ENCODE measurements around the gene WAC. TPM values are rescaled to one million over a fixed set of nuclear protein-coding genes. Genes with fewer than 3 reads are reported as not detected.
"Not testable (repeated sequence)": the region's sequence is repeated elsewhere in the genome, so short reads cannot be mapped to it uniquely, and the experiment has no call there.

The WAC gene
- total RNA-seq, 2 donors from 2014 or later = 43.8 to 58.3 TPM

- TF ChIP-seq, protein P1, sequence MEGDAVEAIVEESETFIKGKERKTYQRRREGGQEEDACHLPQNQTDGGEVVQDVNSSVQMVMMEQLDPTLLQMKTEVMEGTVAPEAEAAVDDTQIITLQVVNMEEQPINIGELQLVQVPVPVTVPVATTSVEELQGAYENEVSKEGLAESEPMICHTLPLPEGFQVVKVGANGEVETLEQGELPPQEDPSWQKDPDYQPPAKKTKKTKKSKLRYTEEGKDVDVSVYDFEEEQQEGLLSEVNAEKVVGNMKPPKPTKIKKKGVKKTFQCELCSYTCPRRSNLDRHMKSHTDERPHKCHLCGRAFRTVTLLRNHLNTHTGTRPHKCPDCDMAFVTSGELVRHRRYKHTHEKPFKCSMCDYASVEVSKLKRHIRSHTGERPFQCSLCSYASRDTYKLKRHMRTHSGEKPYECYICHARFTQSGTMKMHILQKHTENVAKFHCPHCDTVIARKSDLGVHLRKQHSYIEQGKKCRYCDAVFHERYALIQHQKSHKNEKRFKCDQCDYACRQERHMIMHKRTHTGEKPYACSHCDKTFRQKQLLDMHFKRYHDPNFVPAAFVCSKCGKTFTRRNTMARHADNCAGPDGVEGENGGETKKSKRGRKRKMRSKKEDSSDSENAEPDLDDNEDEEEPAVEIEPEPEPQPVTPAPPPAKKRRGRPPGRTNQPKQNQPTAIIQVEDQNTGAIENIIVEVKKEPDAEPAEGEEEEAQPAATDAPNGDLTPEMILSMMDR (IDR thresholded peaks at IDR 0.05) = no peak
- TF ChIP-seq POLR2A (IDR thresholded peaks at IDR 0.05) = no peak
- Histone ChIP-seq H3K4me3 (no peak overlapping the region), H3K27me3 (no peaks in the 10 kb centered on the region), H3K4me1 (peaks cover 33% of the 10 kb centered on the region), H3K36me3 (replicated peaks in 1 of 2; ENCODE audit: insufficient read depth in 1 of 2, low read depth in 2 of 2) (no peaks in the 10 kb centered on the region), H3K27ac (peak overlapping the region in 1 of 4 donors; percentile 10), H3K9me3 (no peaks in the 10 kb centered on the region)
- ATAC-seq (no peak), DNase-seq (no peak)
- 75 to 87% methylated on average over 3 of the region's 3 CpGs for WGBS, 2 donors
- intact Hi-C loops (cut with DNase I) = no loop called here
Observed at GRCh38 chr10:28495084-28495483, 37.8 kb upstream of the WAC start.

- 25 to 36% methylated on average over 3 of the region's 3 CpGs for WGBS, 2 donors
- intact Hi-C loops (cut with DNase I) = no loop called here
- no peak for ATAC-seq
Observed at GRCh38 chr10:28496017-28496416, 36.9 kb upstream of the WAC start.

GRCh38 chr10:28496481-28496961, 36.4 kb upstream of the WAC start:
- ATAC-seq = peak; percentile 24
- peaks cover 39% of the 10 kb centered on the region for H3K4me1 ChIP-seq
- WGBS, 2 donors = 33 to 34% methylated on average over 2 of the region's 2 CpGs
- peak overlapping the region in 3 of 4 donors; percentile 10 to 23 (median 17) for H3K27ac ChIP-seq
- no peaks in the 10 kb centered on the region for H3K9me3 ChIP-seq
- intact Hi-C loops (cut with DNase I) = no loop called here
- H3K36me3 ChIP-seq (replicated peaks in 1 of 2; ENCODE audit: insufficient read depth in 1 of 2, low read depth in 2 of 2) = no peaks in the 10 kb centered on the region
- TF ChIP-seq, protein P1 (IDR thresholded peaks at IDR 0.05) = no peak
- TF ChIP-seq POLR2A (IDR thresholded peaks at IDR 0.05) = no peak
- no peak for DNase-seq
- no peak overlapping the region for H3K4me3 ChIP-seq
- no peaks in the 10 kb centered on the region for H3K27me3 ChIP-seq

More at GRCh38 chr10:28496017-28496416, 36.9 kb upstream of the WAC start:
- no peaks in the 10 kb centered on the region for H3K9me3 ChIP-seq
- no peak for DNase-seq
- H3K4me3 ChIP-seq = no peak overlapping the region
- TF ChIP-seq, protein P1 (IDR thresholded peaks at IDR 0.05) = no peak
- no peak for TF ChIP-seq POLR2A (IDR thresholded peaks at IDR 0.05)
- H3K36me3 ChIP-seq (replicated peaks in 1 of 2; ENCODE audit: insufficient read depth in 1 of 2, low read depth in 2 of 2) = no peaks in the 10 kb centered on the region
- H3K27me3 ChIP-seq = no peaks in the 10 kb centered on the region
- peak overlapping the region in 3 of 4 donors; percentile 10 to 23 (median 17) for H3K27ac ChIP-seq
- H3K4me1 ChIP-seq = peaks cover 39% of the 10 kb centered on the region

GRCh38 chr10:28497313-28498126, 35.4 kb upstream of the WAC start:
- intact Hi-C loops (cut with DNase I) = no loop called here
- Histone ChIP-seq H3K9me3 (no peaks in the 10 kb centered on the region), H3K4me1 (peaks cover 39% of the 10 kb centered on the region), H3K27ac (peak overlapping the region in 3 of 4 donors; percentile 34 to 77 (median 34)), H3K27me3 (no peaks in the 10 kb centered on the region), H3K36me3 (replicated peaks in 1 of 2; ENCODE audit: insufficient read depth in 1 of 2, low read depth in 2 of 2) (no peaks in the 10 kb centered on the region), H3K4me3 (no peak overlapping the region)
- ATAC-seq = peak; percentile 50
- WGBS, 2 donors = 56 to 62% methylated on average over 2 to 3 of the region's 3 CpGs
- TF ChIP-seq, protein P1 (IDR thresholded peaks at IDR 0.05) = no peak
- no peak for TF ChIP-seq POLR2A (IDR thresholded peaks at IDR 0.05)
- no peak for DNase-seq

GRCh38 chr10:28500203-28500602, 32.7 kb upstream of the WAC start:
- ATAC-seq; intact Hi-C loops (cut with DNase I); DNase-seq; H3K9me3 ChIP-seq; H3K36me3 ChIP-seq (replicated peaks in 1 of 2; ENCODE audit: insufficient read depth in 1 of 2, low read depth in 2 of 2); H3K4me3 ChIP-seq; H3K27me3 ChIP-seq: not testable (repeated sequence)
- WGBS, 2 donors = 42 to 47% methylated on average over 4 to 5 of the region's 5 CpGs
- Histone ChIP-seq H3K27ac (peak overlapping the region; percentile 39 to 77 (median 61)), H3K4me1 (peaks cover 39% of the 10 kb centered on the region)

All from body of pancreas (tissue), 4 donors.